HG03159 (cell line): ENCODE data around the gene TSR3.

Experiments
- ATAC-seq: cut with Tn5 transposase; IDR thresholded peaks from one replicate; pipeline ENCODE4 v1.9.1; 2021; ENCODE audit warnings: mild to moderate bottlenecking, moderate library complexity; ENCODE audit not compliant: unreplicated experiment

TSR3 gene

DNA sequence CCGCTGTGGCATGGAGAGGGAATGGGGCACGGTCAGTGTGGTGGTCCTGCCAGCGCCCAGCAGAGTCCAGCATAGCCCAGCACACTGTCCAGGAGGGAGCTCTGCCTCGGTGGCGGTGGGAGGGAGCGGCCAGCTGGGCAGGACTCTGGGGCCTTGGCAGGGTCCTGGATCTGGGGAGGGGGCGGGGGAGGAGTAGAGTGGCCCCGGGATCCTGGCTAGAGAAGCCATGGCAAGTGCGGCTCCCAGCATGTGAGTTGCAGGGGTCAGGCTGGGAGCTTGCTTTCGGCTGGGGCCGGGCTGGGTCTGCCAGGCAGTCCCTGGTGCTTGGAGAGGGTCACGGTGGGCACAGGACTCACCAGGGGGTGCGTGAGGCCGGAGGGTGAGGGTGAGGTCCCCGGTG is 3.9 kb upstream of the TSR3 start:
- ATAC-seq = no peak

DNA sequence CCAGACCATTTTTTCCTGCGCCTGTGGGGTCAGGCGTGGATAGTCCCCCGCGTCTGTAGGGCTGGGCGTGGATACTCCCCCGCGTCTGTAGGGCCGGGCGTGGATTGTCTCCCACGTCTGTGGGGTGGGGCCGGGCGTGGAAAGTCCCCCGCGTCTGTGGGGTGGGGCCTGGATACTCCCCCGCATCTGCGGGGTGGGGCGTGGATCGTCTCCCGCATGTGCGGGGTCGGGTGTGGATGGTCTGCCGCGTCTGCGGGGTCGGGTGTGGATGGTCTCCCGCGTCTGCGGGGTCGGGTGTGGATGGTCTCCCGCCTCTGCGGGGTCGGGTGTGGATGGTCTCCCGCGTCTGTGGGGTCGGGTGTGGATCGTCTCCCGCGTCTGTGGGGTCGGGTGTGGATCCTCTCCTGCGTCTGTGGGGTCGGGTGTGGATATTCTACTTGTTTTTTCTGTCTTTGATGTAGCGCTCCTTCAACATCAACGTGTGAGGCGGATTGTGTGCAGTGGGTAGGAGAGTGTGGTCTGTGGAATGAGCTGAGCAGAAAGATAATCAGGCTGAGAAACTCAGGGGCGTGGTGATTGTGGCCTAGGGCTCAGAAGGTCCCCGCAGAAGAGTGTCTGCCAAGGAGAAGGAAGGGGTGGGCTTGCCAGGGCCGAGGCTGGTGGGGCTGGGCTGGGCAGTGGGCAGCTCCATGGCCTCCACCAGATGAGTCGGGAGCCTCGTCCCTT is 3.3 kb upstream of the TSR3 start:
- ATAC-seq = no peak

DNA sequence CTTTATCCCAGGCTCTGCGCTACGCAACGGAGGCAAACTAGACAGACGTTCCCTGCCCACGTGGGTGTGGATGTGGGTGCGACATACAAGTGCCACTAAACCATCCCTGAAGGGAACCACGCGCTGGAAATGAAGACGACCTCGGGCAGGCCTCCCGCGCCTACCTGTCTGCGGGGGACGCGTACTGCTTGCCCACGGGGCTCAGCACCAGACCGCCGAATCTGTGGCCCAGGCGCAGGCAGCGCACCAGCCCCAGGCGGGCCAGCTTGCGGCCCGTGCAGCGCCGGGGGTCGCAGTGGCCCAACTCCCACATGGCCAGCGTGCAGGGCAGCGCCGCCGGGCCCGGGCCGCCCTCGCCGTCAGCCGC is 480 bp downstream of the TSR3 start:
- peak; percentile 13 for ATAC-seq

DNA sequence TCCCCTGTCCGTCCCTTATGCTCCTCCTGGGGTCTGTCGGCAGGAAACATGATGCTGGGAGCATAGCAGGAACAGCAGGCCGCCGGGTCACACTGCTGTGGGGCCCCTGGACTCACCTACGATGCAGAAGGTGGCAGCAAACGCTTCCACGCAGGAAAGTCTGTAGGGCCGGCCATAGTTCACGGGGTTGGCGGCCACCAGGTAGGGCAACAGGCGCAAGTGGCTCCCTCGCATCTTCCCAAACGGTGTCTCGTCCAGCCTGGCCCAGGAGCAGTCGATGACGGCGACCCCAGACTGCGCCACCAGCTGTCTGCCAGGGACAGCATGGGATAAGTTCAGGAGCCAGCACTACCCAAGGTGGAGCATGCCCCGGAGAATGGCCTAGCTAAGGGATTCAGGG is 987 bp downstream of the TSR3 start:
- no peak for ATAC-seq

DNA sequence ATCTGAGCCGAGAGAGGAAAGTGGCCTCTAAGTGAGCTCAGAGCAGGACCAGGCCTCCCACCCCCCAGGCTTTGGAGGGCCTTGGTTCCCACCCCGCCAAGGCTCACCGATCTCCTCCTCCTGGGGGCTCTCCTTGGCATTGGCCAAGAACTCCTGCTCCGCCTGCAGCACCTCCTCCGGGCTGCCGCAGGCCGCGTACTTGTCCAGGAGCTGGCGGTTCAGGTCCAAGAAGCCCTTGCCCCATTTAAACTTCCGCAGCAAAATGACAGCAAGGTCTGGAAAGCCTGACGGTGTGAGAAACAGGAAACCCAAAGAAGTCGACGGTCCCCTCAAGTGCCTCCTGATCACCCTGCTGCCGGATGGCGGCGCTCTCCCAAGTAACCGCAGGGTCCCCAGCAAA is 1.7 kb downstream of the TSR3 start:
- no peak for ATAC-seq

DNA sequence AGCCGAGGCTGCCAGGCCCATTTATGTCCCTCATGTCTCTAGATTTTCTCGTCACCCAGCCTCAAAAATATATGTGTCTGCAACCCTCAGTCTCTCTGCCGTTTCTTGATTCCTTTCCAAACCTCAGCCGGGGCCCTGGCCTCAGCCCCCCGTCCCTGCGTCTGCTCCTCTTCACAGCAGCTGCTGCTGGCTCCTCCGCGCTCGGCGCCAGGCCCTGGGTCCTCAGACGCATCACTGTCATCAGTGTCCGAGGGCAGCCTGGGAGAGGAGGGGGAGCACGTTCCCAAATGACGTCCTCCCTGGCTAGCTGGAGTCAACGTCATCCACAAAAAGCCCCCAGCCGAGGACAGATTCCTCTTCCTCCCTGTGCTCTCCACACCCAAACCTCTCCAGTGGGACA is 2.3 kb downstream of the TSR3 start:
- ATAC-seq = no peak

DNA sequence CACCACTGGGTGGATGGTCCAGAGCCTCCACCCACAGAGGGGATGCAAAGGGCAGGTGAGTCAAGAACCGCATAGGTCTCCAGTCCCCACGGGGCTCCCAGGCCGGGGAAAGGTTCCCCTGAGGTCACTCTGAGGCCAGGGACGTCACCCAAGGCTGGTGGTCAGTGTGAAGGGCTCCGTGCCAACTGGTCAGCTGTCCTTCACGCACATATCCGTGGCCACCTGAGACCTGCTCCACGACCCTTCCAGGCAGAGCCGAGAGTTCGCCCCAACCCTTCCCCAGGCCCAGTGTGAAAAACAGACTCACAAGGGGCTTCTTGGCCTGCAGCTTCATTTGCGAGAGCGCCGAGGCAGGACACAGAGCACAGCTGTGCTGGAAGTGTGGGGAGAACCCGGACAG is 2.8 kb downstream of the TSR3 start:
- ATAC-seq = no peak

DNA sequence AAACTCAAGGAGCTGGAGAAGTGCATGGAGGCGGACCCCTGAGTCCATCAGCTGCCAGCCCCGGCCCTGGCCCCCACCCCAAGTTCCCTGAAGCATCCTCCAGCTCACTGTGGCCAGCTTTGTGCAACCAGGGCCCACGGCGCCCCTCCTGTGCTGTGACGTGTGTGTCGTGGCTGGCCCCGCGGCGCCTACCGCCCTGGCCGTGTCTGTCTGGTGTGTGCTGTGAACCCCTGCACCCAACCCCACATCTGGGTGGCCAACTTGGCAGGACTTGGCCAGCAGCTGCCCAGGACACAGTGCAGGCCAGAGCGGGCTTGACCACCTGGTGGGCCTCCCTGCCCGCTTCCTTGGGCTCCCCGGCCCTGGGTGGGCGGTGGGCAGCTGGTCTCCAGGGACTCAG is 3.2 kb downstream of the TSR3 start:
- no peak for ATAC-seq

DNA sequence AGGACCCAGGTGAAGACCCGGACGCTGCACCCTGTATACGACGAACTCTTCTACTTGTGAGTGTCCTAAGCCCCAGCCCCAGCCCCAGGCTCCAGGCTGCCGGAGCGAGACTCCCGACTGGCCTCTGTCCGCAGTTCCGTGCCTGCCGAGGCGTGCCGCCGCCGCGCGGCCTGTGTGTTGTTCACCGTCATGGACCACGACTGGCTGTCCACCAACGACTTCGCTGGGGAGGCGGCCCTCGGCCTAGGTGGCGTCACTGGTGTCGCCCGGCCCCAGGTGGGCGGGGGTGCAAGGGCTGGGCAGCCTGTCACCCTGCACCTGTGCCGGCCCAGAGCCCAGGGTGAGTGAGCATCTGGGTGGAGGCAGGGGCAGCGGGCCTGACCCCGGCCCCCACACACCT is 3.7 kb downstream of the TSR3 start:
- no peak for ATAC-seq

DNA sequence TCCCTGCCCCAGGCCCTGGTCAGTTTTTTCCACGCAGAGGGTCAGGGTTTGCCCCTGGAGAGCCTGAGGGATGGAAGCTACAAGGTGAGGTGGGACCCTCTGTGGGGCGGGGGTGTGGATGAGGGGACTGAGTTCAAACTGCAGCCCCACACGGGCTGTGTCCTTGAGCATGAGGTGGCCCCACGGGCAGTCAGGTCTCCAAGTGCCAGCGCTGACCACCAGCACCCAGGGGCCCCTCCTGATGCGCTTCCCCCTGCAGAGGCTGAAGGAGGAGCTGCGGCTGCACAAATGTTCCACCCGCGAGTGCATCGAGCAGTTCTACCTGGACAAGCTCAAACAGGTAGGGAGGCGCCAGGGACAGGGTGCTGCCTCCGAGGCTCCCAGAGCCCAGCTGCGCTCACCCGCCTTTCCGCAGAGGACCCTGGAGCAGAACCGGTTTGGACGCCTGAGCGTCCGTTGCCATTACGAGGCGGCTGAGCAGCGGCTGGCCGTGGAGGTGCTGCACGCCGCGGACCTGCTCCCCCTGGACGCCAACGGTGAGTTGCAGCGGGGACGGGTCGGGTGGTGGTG is 4.3 kb downstream of the TSR3 start:
- ATAC-seq = no peak

DNA sequence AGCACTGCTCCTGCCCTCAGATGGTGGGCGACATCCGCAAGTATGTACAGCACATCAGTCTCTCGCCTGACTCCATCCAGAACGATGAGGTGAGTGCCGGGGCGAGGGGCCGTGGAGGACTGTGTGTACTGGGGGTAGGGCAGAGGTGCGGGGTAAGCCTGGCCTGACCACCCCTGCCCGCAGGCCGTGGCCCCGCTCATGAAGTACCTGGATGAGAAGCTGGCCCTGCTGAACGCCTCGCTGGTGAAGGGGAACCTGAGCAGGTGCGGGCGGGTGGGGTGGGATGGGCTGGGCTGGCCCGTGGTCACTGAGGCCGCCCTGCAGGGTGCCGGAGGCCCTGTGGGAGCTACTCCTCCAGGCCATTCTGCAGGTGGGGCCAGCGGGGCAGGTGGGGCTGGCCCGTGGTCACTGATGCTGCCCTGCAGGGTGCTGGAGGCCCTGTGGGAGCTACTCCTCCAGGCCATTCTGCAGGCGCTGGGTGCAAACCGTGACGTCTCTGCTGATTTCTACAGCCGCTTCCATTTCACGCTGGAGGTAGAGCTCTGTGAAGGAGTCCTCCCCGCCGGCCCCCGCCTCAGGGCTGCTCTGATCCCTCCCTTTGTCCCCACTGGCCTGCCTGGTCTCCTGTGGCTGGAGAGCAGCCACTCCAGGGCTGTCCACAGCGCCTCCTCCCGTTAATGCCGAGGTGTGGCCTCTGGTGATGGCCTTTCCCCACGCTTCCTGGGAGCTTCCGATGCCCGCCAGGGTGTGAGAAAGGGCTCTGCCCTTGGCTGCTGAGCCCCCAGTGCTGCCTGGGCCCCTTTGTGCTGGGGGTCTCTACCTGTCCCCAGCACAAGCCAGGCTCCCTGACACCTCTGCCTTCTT is 5.0 kb downstream of the TSR3 start:
- ATAC-seq = no peak

DNA sequence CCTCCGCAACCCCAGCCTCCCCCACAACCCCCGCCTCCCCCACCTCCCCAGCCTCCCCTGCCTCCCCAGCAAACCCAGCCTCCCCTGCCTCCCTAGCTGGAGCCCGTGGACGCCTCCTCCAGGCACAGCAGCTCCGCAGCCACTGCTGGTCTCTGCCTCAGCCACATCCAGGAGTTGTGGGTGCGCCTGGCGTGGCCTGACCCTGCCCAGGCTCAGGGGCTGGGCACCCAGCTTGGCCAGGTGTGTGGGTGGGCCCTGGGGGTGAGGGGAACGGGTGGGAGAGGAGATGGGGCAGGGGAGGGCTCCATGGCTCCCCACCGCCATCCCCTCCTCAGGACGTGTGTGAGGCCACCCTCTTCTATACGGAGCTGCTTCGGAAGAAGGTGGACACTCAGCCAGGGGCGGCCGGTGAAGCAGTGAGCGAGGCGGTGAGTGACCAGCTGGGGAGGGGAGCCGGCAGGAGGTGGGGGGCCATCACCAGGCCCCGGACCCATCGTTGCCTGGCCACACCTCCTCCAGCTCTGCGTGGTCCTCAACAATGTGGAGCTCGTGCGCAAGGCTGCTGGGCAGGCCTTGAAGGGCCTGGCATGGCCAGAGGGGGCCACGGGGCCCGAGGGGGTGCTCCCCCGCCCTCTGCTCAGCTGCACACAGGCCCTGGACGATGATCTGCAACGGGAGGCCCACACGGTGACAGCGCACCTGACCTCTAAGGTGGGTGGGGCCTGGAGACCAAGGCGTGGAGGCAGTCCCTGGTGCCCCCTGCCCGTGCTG is 5.8 kb downstream of the TSR3 start:
- no peak for ATAC-seq

DNA sequence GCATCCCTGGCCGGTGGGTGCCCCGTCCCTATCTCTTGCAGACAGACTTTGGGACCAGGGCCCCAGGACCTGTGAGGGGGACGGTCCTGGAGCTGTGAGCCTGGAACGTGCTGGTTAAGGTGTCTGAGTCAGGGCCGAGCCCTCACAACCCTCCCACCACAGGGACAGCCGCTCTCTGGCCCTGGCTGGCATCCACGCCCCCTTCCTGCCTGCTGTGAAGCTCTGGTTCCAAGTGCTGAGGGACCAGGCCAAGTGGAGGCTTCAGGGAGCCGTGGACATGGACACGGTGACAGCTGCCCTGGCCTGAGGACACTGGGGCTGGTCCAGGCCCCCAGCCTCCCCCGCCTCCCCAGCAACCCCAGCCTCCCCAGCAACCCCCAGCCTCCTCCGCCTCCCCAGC is 6.6 kb downstream of the TSR3 start:
- no peak for ATAC-seq

DNA sequence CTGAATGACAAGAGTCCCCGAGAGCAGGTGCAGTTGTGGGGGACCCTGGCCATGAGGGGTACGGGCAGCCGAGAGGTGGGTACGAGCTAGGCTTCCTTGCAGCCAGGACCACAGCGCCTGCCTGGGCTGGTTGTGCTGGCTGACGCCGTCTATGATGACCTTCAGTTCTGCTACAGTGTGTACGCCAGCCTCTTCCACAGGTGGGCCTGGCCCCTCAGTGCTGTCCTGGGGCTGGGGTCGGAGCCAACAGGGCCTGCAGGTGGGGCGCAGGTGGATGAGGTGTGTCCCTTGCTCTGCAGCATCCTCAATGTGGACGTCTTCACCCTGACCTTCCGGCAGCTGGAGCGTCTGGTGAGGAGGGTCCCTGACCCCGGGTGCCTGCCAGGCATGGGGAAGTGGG is 7.2 kb downstream of the TSR3 start:
- ATAC-seq = no peak

DNA sequence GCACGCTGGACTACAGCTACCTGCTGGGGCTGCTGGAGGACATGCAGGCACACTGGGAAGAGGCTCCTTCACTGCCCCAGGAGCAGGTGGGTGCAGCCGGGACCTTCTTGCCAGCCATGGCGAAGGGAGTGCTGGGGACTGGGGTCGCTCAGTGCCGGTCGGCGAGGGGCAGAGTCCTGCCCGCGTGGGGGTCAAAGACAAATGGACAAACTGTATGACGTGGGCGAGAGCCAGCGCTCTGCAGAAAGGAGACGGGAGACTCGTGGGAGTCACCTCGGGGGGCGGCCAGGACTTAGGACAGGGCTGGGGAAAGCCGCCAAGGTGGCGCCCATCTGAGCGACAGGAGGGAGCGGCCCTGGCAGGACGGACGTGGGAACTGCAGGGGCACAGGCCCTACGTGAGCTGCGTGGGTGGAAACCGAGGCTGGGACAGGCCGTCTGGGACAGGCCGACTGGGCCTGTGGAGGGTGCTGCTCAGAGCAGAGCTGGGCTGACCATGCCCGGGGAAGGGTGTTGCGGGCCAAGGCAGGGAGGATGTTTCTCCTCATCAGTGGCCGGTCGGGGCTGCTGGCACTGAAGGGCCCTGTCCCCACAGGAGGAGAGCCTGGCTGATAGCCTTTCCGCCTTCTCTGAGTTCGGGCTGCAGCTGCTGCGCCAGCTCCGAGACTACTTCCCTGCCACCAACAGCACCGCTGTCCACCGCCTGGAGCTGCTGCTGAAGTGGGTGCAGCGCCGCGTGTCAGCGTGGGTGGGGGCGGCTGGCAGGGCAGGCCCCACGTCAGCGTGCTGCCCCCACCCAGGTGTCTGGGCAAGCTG is 8.0 kb downstream of the TSR3 start:
- no peak for ATAC-seq

DNA sequence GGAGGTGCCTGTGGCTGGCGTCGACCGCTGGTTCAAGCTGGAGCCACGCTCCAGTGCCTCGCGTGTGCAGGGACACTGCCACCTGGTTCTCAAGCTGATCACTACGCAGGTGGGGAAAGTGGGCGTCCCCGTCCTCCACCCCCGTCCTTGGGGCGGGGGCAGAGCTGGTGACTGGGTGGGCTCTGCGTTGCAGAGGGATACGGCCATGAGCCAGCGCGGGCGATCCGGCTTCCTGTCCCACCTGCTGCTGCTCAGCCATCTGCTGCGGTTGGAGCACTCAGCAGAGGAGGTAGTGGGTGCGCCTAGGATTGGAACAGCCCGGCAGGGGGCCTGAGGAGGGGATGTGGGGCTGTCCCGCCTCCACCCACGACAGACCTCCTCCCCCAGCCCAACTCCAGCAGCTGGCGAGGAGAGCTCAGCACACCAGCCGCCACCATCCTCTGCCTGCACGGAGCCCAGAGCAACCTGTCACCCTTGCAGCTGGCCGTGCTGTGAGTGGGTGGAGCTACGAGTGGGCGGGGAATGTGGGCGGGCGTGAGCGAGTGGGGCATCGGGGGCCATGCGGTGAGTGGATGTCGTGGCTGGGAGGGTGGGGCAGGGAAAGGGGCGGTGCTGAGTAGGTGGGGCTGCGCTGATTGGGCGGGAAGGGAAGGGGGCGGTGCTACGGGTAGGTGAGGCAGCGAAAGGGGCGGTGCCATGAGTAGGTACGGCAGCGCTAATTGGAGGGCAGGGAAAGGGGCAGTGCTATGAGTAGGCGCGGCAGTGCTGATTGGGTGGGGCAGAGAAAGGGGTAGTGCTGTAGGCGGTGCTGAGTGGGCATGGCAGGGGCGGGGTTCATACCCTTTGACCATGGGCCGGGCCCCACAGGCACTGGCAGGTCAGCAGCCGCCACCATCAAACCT is 8.9 kb downstream of the TSR3 start:
- peak; percentile 87 for ATAC-seq

DNA sequence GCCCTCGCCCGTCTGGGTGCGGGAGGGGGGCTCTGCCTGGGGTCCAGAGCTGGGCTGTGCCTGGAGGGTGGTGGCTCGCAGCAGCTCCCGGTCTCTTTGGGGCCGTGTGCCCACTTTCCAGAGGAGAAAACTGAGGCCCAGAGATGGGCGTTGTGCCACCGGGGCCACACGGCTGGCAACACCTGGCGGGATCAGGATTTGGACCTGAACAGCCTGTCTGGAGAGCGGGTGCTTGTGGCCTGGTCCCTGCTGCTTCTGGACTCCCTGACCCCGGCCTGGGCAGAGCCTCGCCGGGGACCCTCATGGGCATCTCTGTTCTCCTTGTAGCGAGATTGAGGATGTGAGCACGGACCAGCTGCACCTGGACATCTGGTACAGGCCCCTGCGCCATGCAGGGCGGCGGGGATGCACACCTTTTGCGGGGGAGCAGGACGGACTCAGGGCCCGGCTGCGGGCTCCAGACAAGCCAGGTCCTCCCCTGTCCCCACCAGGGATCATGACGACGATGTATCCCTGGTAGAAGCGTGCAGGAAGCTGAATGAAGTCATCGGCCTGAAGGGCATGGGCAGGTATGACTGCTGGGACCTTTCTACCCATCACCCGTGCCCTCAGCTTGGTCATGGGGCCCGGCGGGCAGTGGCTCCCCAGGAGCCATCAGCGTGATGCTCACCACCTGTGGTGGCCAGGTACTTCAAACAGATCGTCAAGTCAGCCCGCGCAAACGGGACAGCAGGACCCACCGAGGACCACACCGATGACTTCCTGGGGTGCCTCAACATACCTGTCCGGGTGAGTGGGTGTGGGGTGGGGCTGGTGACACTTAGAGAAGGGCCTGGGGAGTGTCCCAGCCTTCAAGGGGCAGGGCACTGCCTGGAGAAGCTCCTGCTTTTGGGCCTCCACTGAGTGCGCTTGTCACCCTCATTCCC is 9.9 kb downstream of the TSR3 start:
- no peak for ATAC-seq

DNA sequence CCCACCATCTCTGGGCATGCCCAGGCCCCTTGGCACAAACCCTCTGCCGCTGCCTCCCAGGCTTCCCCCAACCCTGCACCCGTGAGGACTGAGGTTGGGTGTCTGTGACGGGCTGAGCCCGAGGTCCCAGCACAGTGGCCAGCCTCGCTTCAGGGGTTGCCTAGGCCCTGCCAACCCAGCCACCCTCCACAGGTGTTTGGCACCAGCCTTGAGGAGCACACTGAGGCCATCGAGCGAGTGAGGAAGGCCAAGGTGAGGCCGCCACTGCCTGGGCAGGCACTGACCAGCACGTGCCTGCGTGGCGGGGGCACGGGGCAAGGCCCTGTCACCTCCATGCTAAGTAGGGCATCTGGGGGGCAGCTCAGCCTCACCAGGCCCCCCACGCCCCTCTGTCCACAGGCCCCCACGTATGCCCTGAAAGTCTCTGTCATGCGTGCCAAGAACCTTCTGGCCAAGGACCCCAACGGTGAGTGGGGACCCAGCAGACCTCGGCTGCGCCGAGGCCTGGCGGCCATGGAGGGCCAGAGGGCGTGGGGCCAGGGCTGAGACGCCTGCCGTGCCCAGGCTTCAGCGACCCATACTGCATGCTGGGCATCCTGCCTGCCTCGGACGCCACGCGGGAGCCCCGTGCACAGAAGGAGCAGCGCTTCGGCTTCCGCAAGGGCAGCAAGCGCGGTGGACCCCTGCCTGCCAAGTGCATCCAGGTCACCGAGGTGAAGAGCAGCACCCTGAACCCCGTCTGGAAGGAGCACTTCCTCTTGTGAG is 10.8 kb downstream of the TSR3 start:
- ATAC-seq = no peak
